ENCODE measurements around the gene DMRTC2.

DMRTC2 gene

GRCh38 chr19:41886761-41887710 lies 42.2 kb downstream of the DMRTC2 start:
- H3K9ac ChIP-seq = no peak overlapping the region
- H3K4me3 ChIP-seq (IDR thresholded peaks at IDR 0.05; ENCODE audit: insufficient read depth, low read depth, low read length) = no peak overlapping the region
- H2AFZ ChIP-seq (ENCODE audit: low read depth) = no peak overlapping the region
- no peaks in the 10 kb centered on the region for H3K36me3 ChIP-seq (ENCODE audit: insufficient read depth)
- peaks cover 24% of the 10 kb centered on the region for H3K79me2 ChIP-seq (ENCODE audit: insufficient read depth, low read depth)
- no peak for TF ChIP-seq CTCF (conservative IDR thresholded peaks at IDR 0.05; ENCODE audit: low read depth, low read length)
- peak overlapping the region; percentile 8; the same call in 1 of the 2 replicates for H3K4me2 ChIP-seq
- H4K20me1 ChIP-seq (ENCODE audit: insufficient read depth) = 0 out of 2 replicates have a peak, but pooled peaks cover 4% of the 10 kb centered on the region
- H3K4me1 ChIP-seq (ENCODE audit: low read depth, poor library complexity, severe bottlenecking) = peaks cover 39% of the 10 kb centered on the region
- no peak overlapping the region for H3K27ac ChIP-seq
- peaks cover 3% of the 10 kb centered on the region; the same call in 1 of the 2 replicates for H3K27me3 ChIP-seq (ENCODE audit: insufficient read depth, low read depth)

- Histone ChIP-seq H3K4me3 (IDR thresholded peaks at IDR 0.05; ENCODE audit: insufficient read depth, low read depth, low read length) (no peak overlapping the region), H3K27me3 (ENCODE audit: insufficient read depth, low read depth) (no peaks in the 10 kb centered on the region), H3K4me2 (peak overlapping the region; percentile 8; the same call in 1 of the 2 replicates), H3K36me3 (ENCODE audit: insufficient read depth) (no peaks in the 10 kb centered on the region), H4K20me1 (ENCODE audit: insufficient read depth) (0 out of 2 replicates have a peak, but pooled peaks cover 4% of the 10 kb centered on the region), H3K4me1 (ENCODE audit: low read depth, poor library complexity, severe bottlenecking) (peaks cover 35% of the 10 kb centered on the region), H3K27ac (no peak overlapping the region), H3K79me2 (ENCODE audit: insufficient read depth, low read depth) (peaks cover 24% of the 10 kb centered on the region), H3K9ac (no peak overlapping the region), H2AFZ (ENCODE audit: low read depth) (no peak overlapping the region)
- TF ChIP-seq CTCF (conservative IDR thresholded peaks at IDR 0.05; ENCODE audit: low read depth, low read length) = no peak
Measured at GRCh38 chr19:41887711-41888382, 43.0 kb downstream of the DMRTC2 start.

GRCh38 chr19:41888926-41889325 lies 44.1 kb downstream of the DMRTC2 start:
- 0 out of 2 replicates have a peak, but pooled peaks cover 4% of the 10 kb centered on the region for H4K20me1 ChIP-seq (ENCODE audit: insufficient read depth)
- H3K4me3 ChIP-seq (IDR thresholded peaks at IDR 0.05; ENCODE audit: insufficient read depth, low read depth, low read length) = no peak overlapping the region
- H3K4me2 ChIP-seq = no peak overlapping the region
- H3K4me1 ChIP-seq (ENCODE audit: low read depth, poor library complexity, severe bottlenecking) = peaks cover 35% of the 10 kb centered on the region
- H3K27me3 ChIP-seq (ENCODE audit: insufficient read depth, low read depth) = no peaks in the 10 kb centered on the region
- no peak overlapping the region for H3K9ac ChIP-seq
- peaks cover 24% of the 10 kb centered on the region for H3K79me2 ChIP-seq (ENCODE audit: insufficient read depth, low read depth)
- H3K36me3 ChIP-seq (ENCODE audit: insufficient read depth) = no peaks in the 10 kb centered on the region
- H2AFZ ChIP-seq (ENCODE audit: low read depth) = no peak overlapping the region
- no peak overlapping the region for H3K27ac ChIP-seq
- TF ChIP-seq CTCF (conservative IDR thresholded peaks at IDR 0.05; ENCODE audit: low read depth, low read length) = no peak

- H3K4me1 ChIP-seq (ENCODE audit: low read depth, poor library complexity, severe bottlenecking) = peaks cover 30% of the 10 kb centered on the region
- no peak for TF ChIP-seq CTCF (conservative IDR thresholded peaks at IDR 0.05; ENCODE audit: low read depth, low read length)
- H3K79me2 ChIP-seq (ENCODE audit: insufficient read depth, low read depth) = peaks cover 20% of the 10 kb centered on the region
- H3K27ac ChIP-seq = no peak overlapping the region
- no peak overlapping the region for H2AFZ ChIP-seq (ENCODE audit: low read depth)
- no peak overlapping the region for H3K9ac ChIP-seq
- H4K20me1 ChIP-seq (ENCODE audit: insufficient read depth) = 0 out of 2 replicates have a peak, but pooled peaks cover 4% of the 10 kb centered on the region
- no peak overlapping the region for H3K4me2 ChIP-seq
- no peak overlapping the region for H3K4me3 ChIP-seq (IDR thresholded peaks at IDR 0.05; ENCODE audit: insufficient read depth, low read depth, low read length)
- no peaks in the 10 kb centered on the region for H3K27me3 ChIP-seq (ENCODE audit: insufficient read depth, low read depth)
- no peaks in the 10 kb centered on the region for H3K36me3 ChIP-seq (ENCODE audit: insufficient read depth)
Measured at GRCh38 chr19:41889896-41890295, 45.1 kb downstream of the DMRTC2 start.

All from KMS-11 (cell line).